Mononuclear cell (primary cell): ENCODE measurements around the gene ACAD8. TPM values are rescaled to one million over a fixed set of nuclear protein-coding genes. Genes with fewer than 3 reads are reported as not detected.
"Not testable (repeated sequence)": the region's sequence is repeated elsewhere in the genome, so short reads cannot be mapped to it uniquely, and the experiment has no call there.

Source experiments
- H3K27me3 ChIP-seq: 2 replicates; pipeline ENCODE4 v1.6.0; 2011; ENCODE audit warnings: low read length, control low read depth; ENCODE audit not compliant: insufficient read depth
- H3K4me1 ChIP-seq: 2 replicates; pipeline ENCODE4 v1.5.1; 2011; ENCODE audit warnings: mild to moderate bottlenecking, low read length, control low read depth; ENCODE audit not compliant: insufficient read depth
- H3K4me3 ChIP-seq: 2 replicates; pipeline ENCODE4 v1.5.1; 2011; ENCODE audit warnings: mild to moderate bottlenecking, low read length, moderate library complexity
- H3K9me3 ChIP-seq: 2 replicates; pipeline ENCODE4 v1.5.1; 2011; ENCODE audit warnings: low read depth, mild to moderate bottlenecking, control low read depth, low read length
- total RNA-seq: library from RNA; depleted of rRNA; stranded (reverse); fragments of >200 nt; gene quantifications from one replicate; pipeline ENCODE4 v1.2.3, GENCODE V29; 2012

The ACAD8 gene
- total RNA-seq, 1 donor, result 10.0 TPM

- Histone ChIP-seq H3K4me3 (no peak overlapping the region), H3K4me1 (peaks cover 23% of the 10 kb centered on the region), H3K27me3 (peaks cover 41% of the 10 kb centered on the region), H3K9me3 (no peaks in the 10 kb centered on the region)
Measured at GRCh38 chr11:134270250-134270714, 16.9 kb downstream of the ACAD8 start.

DNA sequence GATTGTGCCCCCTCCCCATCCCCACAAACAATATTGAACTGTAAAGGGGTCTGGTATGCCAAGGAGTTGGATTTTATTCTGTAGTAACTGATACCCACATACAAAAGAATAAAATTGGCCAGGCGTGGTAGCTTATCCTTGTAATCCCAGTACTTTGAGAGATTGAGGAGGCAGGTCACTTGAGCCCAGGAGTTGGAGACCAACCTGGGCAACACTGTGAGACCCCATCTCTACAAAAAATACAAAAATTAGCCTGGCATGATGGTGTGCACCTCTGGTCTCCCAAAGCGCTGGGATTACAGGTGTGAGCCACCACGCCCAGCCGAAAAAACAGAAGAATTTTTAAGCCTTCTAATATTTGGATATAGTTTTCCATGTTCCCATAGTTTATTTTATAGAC, 18.6 kb downstream of the ACAD8 start:
- Histone ChIP-seq H3K9me3 (no peaks in the 10 kb centered on the region), H3K4me3 (no peak overlapping the region), H3K27me3 (peaks cover 55% of the 10 kb centered on the region), H3K4me1 (peaks cover 31% of the 10 kb centered on the region)

DNA sequence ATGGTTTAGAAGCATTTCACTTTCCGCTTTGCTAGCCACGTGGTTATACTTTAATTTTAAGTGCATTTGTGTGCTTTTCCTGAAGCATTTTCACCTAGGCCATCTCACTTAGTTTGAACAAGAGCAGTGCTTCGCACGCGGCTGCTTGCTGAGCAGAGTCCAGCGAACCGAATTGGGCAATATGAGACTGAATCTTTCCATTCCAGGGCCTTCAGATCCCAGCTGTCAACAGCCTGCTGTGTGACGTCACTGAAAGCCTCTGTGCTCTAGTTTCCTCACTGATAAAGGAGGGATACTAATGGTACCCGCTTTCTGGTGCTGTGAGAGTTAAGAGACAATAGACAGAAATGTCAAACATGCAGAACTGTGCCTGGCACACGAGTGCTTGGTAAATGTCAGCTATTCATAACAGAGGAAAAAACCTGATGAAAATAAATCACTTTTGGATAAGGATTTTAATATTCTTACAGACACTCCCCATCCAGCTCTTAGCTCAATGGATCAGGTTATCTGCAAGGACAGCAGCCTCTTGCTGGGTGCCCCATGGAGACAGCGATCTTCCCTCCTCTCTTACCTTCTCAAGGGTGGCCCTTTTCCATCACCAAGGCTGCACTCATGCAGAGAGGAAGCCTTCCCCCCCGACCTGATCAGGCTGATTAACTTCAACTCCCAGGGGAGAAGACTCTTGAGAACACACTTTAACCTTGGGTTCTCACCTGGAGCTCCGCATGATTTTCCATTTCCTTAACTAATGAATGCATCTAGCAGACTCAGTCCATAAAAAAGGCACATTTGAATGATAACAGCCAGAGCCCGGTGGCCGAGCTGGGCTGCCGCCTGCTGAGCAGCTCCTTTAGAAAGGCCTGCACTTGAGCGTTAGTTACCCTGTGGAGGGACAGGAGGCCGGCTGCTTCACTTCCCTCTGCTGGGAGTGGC, 19.3 kb downstream of the ACAD8 start:
- H3K9me3 ChIP-seq, result no peaks in the 10 kb centered on the region
- H3K27me3 ChIP-seq, result peaks cover 62% of the 10 kb centered on the region
- no peak overlapping the region for H3K4me3 ChIP-seq
- peaks cover 29% of the 10 kb centered on the region for H3K4me1 ChIP-seq

DNA sequence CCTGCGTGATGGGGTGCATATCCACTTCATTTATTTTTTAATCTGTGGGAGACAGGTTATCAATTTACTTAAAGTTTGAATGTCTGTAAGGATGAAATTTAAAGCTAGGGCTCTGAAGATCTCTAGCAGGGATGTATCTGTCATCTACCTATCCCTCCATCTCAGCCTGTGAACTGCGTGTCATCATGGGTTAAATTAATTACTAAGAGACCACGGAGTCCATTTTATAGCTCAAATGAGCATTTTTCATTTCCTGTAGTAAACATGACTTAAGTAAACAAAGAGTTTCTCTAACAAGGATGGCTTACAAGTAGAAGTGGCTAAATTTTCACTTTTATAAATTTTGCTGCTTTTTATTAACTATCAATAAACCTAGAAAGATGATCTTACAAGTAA, 19.9 kb downstream of the ACAD8 start:
- peaks cover 69% of the 10 kb centered on the region for H3K27me3 ChIP-seq

GRCh38 chr11:134275188-134275533, 21.8 kb downstream of the ACAD8 start:
- Histone ChIP-seq H3K4me3 (peak overlapping the region; percentile 49), H3K4me1 (peaks cover 29% of the 10 kb centered on the region), H3K27me3 (peaks cover 86% of the 10 kb centered on the region), H3K9me3 (no peaks in the 10 kb centered on the region)

More for the DNA sequence above, 19.9 kb downstream of the ACAD8 start:
- Histone ChIP-seq H3K9me3 (no peaks in the 10 kb centered on the region), H3K4me1 (peaks cover 29% of the 10 kb centered on the region), H3K4me3 (no peak overlapping the region)

DNA sequence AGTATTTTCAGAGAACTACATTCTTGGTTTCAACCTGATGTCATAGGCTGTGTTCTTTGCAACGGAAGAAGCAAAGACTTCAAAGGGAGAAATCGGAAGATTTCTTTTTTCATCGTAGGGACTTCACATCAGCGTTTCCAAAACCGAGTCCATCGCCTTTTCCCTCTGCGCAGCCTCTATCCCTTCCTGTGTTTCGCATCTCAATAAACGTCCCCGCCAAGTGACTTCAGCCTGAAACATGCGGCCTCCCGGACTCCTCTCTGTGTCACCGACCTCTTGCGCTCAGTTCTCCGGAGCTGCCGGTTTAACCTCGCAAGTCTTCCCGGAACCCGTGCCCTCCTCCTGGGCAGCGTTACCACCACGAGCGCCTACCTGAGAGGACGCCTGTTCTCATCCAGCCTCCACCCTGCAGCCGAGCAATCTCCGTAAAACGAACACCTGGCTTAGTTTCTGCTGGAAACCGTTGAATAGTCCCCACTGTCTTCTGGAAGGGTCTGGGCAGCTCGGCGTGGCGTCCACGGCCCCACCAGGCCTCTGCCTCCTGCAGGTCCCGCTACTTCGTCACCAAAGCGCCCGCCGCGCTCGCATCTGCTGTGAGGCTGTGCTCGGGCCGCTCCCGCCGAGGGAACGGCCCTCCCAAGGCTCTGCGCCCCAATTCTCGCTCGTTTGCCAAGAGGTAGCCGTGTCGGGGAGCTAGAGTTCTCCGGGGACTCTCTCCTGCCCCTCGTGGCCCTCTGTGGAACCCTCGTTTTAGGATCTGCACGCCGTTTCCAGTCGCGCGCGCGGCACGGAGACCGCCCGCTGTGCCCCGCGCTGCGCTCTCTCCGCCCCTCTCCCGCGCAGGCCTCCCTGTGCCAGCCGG, 22.4 kb downstream of the ACAD8 start, which contains the start of gene GLB1L3:
TSS of gene GLB1L3 (plus strand) at position 846 of the 862 bp plus-strand sequence. CDS start 362 bp downstream, outside the sequence.
- H3K4me1 ChIP-seq, result peaks cover 25% of the 10 kb centered on the region
- peak within 1 kb of the TSS; percentile 49 for H3K4me3 ChIP-seq
- H3K27me3 ChIP-seq, result peaks cover 89% of the 10 kb centered on the region
- H3K9me3 ChIP-seq, result no peaks in the 10 kb centered on the region

DNA sequence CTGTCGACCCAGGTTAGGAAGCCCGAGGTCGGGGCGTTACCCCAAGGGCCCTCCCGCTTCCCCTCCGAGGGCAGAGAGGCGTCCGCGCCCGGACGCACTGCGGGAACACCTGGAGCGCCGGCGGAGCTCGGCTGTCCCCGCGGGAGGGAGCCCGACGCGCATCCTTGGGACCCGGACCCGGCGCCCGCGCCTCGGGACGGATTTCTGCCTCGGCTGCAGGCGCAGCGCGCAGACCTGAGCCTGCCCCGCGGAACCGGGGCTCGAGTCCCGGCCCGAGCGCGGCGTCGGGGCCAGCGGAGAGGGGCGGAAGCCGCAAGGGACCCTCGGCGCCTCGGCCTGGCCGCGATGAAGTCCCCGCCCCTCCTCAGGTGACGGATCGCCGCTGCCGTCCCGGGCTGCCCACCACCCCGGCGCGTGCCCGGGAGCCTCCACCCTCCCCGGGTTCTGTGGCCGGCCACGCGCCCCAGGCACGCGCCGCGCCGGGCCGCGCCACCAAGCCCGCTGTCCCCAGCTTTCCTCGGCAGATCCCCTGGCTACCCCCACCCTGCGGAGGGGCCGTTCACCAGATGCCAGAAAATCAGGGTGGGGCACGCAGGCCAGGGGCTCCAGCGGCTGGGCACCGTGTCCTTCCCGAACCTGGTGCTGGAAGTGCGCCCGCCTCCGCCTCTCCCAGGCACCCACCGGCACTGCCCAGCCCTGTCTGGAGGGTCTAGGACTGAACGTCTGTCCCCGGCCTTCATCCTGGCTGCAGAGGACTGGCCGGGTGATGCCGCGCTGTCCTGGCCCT, 23.2 kb downstream of the ACAD8 start:
- no peaks in the 10 kb centered on the region for H3K9me3 ChIP-seq
- peak overlapping the region; percentile 49 for H3K4me3 ChIP-seq
- H3K4me1 ChIP-seq, result peaks cover 25% of the 10 kb centered on the region
- peaks cover 87% of the 10 kb centered on the region for H3K27me3 ChIP-seq

DNA sequence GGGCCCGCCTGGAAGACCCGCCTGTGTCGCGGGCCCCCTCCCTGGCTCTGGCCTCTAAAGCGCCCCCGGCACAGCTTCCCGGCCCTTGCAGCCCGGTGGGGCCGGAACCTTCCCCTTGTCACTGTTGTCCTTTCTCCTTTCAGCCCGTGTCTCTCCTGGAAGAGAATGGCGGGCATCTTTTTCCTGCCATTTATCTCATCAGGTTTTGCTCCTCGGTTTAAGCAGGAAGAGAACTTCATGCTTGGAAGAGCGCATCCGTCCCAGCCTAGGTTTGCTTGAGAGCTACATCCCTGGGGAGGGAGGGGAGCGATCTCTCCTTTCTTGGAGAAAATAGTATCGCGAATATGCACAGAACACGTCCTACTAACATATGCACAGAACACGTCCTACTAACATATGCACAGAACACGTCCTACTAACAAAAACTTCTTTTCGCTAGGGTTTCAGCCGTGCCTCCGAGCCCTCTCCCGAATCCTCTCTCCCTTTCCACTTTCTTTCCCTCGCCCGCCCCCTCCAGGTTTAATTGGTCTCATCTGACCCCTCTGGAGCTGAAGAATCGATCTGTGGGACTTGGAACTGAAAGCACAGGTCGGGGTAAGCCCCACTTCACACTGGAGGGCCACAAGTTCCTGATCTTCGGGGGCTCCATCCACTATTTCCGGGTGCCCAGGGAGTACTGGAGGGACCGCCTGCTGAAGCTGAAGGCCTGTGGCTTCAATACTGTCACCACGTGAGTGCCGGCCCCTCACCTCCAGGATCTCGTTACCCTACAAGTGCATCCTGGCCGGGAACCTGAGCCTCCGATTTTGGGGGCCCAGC, 24.0 kb downstream of the ACAD8 start:
- peaks cover 80% of the 10 kb centered on the region for H3K27me3 ChIP-seq
- H3K4me3 ChIP-seq, result no peak overlapping the region
- no peaks in the 10 kb centered on the region for H3K9me3 ChIP-seq
- peaks cover 25% of the 10 kb centered on the region for H3K4me1 ChIP-seq

DNA sequence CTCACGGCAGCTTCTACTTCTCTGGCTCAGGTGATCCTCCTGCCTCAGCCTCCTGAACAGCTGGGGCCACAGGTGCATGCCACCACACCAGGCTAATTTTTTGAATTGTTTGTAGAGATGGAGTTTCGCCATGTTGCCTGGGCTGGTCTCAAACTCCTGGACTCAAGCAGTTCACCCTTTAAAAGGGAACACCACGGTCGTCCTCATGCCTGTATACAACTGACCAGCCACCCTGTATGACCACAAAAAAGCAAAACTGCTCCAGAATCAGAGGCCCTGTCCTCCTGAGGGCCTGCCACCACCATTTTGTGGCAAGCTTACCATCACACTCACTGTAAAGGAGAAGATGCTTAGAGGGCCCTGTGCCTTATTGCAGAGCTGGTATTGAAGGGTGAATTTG, 25.0 kb downstream of the ACAD8 start:
- Histone ChIP-seq H3K27me3 (peaks cover 70% of the 10 kb centered on the region), H3K4me3 (no peak overlapping the region), H3K9me3 (no peaks in the 10 kb centered on the region), H3K4me1 (peaks cover 22% of the 10 kb centered on the region)

DNA sequence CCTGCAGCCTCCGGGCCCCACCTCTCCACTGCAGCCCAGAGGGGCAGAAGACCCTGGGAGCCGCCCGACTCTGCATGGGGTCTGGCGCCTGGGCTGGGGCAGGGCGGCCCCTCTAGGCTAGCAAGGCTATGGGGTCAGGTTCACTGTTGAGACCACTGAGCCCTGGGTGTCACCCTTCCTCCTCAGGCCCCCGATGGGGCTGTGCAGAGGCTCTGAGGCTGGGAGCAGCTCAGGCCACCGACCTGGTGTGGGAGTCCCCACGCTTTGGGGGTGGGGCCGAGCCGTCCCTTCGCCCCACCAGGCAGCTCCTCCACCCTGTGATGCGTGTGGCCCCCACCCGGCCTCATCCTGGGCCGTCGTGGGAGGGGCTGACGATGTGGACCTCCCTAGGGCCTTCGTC, 28.3 kb downstream of the ACAD8 start:
- not testable (repeated sequence) for H3K9me3 ChIP-seq, H3K4me3 ChIP-seq, H3K4me1 ChIP-seq
- H3K27me3 ChIP-seq, result peaks cover 39% of the 10 kb centered on the region

DNA sequence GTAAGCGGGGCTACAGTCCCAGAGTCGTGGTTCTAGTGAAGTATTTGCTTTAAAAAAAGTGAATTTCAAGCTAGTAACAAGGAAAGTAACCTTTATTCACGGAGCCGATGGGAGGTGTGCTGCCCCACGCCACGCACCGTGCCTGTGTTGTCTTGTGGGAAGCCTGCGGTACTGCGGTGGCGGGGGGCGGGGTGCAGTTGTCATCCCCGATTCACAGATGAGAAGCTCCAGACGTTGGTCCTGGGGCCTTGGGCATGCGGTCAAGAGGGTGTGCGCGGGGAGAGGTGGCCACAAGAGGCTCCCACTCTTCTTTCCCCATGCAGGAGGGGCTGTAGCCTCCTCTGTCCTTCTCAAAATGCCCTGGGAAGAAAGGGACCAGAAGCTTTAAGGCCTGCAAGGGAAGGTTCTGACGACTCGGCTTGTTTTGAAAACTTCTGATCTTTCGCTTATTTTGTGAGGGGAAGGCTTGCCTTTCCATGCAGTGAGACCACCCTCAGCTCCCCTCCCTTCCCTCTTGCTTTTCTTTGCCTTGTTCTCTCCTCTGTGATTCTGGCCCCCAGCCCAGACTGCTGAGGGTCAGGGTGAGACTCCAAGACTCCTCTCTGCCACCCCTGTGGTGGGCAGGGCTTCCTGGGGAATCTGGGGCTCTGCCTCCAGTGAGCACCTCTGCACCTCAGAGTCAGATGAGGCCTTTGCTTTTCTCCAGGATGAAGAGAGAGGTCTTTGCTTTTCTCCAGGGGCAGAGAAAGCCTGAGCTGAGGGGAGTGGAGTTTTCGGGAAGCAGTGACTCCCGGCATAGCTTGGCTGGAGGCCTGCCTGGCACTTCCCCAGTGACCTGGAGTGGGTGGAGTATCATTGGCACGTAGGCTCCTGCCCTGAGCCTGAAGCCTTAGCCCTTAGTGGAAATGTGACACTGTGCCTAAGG, 29.0 kb downstream of the ACAD8 start:
- Histone ChIP-seq H3K9me3 (no peaks in the 10 kb centered on the region), H3K27me3 (peaks cover 32% of the 10 kb centered on the region), H3K4me3 (no peak overlapping the region), H3K4me1 (peaks cover under 1% of the 10 kb centered on the region)

DNA sequence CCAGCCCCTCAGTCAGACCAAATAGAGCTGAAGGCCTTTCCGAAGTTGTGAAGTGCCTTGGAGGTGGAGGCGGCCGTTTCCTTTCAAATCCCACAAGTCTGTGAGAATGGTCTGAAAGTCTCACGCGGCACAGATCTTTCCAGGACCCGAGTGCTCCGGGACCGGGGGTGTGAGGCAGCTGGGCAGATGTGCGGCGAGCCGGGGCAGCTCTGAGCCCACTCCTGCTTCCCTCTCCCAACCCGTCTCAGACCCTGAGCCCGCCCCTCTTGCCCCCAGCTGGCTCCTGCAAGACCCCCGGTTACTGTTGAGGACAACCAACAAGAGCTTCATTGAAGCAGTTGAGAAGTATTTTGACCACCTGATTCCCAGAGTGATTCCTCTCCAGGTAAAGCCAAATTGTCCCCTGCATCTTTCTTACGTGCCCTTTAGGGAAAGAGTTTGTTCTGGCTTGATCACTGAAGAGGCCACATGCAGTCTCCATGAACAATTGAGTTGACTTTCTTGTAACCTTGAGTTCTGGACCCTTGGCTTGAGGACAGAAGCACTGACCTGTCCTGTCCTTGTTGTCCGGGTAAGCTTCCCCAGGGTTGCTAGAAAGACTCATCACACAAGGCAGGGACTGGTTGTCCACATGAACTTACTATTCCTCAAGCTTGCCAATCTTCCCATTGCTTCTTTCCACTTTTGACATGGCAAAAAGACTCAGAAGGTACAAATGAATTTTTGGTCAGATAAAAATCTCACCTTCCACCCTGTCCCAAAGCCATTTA, 30.3 kb downstream of the ACAD8 start:
- H3K4me3 ChIP-seq, result no peak overlapping the region
- H3K4me1 ChIP-seq, result no peaks in the 10 kb centered on the region
- no peaks in the 10 kb centered on the region for H3K9me3 ChIP-seq
- peaks cover 20% of the 10 kb centered on the region for H3K27me3 ChIP-seq
